ENCODE results near the gene PCGF3.

The PCGF3 gene

GRCh38 chr4:661231-661630, 44.4 kb upstream of the PCGF3 start:
- ChIA-PET CTCF (no interaction called here), POLR2A (no interaction called here)
- no peak overlapping the region for H3K4me3 ChIP-seq (ENCODE audit: low read depth, low read length)
- no peak for TF ChIP-seq ZNF121 (tag by site-specific recombination; IDR thresholded peaks at IDR 0.05)
- TF ChIP-seq GLIS1 (tag by site-specific recombination; IDR thresholded peaks at IDR 0.05): 0 out of 2 replicates have a peak, but pooled peaks have one; percentile 14
- H3K9me3 ChIP-seq (ENCODE audit: control insufficient read depth, insufficient read depth, low read depth, low read length): no peaks in the 10 kb centered on the region
- no peaks in the 10 kb centered on the region for H3K4me1 ChIP-seq (ENCODE audit: control insufficient read depth, insufficient read depth, low read length)
- H3K36me3 ChIP-seq (ENCODE audit: control insufficient read depth in 2 of 2, insufficient read depth in 1 of 2, low read length in 2 of 2): no peaks in the 10 kb centered on the region
- H3K27ac ChIP-seq (ENCODE audit: extremely low read depth, low read depth, low read length): no peak overlapping the region

- CTCF ChIA-PET: no interaction called here
- Histone ChIP-seq H3K9me3 (ENCODE audit: control insufficient read depth, insufficient read depth, low read depth, low read length) (no peaks in the 10 kb centered on the region), H3K4me1 (ENCODE audit: control insufficient read depth, insufficient read depth, low read length) (no peaks in the 10 kb centered on the region), H3K27ac (ENCODE audit: extremely low read depth, low read depth, low read length) (no peak overlapping the region), H3K4me3 (ENCODE audit: low read depth, low read length) (no peak overlapping the region), H3K36me3 (ENCODE audit: control insufficient read depth in 2 of 2, insufficient read depth in 1 of 2, low read length in 2 of 2) (no peaks in the 10 kb centered on the region)
- POLR2A ChIA-PET: no interaction called here
- TF ChIP-seq ZNF48 (tag by site-specific recombination; IDR thresholded peaks at IDR 0.05): no peak
- TF ChIP-seq ZNF157 (tag by site-specific recombination; IDR thresholded peaks at IDR 0.05): no peak
- TF ChIP-seq ZNF600 (tag by site-specific recombination; IDR thresholded peaks at IDR 0.05): no peak
- no peak for TF ChIP-seq FEZF1 (tag by site-specific recombination; IDR thresholded peaks at IDR 0.05)
- TF ChIP-seq TSHZ1 (tag by site-specific recombination; IDR thresholded peaks at IDR 0.05; ENCODE audit: borderline replicate concordance): no peak
- TF ChIP-seq GLIS1 (tag by site-specific recombination; IDR thresholded peaks at IDR 0.05): no peak
- no peak for TF ChIP-seq ZNF645 (tag by site-specific recombination; IDR thresholded peaks at IDR 0.05)
- no peak for TF ChIP-seq ZNF654 (tag by site-specific recombination; IDR thresholded peaks at IDR 0.05; ENCODE audit: low read depth)
- no peak for TF ChIP-seq ZNF248 (tag by site-specific recombination; IDR thresholded peaks at IDR 0.05)
Observed at GRCh38 chr4:661881-662761, 43.5 kb upstream of the PCGF3 start.

GRCh38 chr4:663046-663437, 42.6 kb upstream of the PCGF3 start:
- POLR2A ChIA-PET: no interaction called here
- no peaks in the 10 kb centered on the region for H3K9me3 ChIP-seq (ENCODE audit: control insufficient read depth, insufficient read depth, low read depth, low read length)
- TF ChIP-seq EGR2 (tag by site-specific recombination; IDR thresholded peaks at IDR 0.05; ENCODE audit: low read depth): no peak
- TF ChIP-seq ZNF701 (tag by site-specific recombination; IDR thresholded peaks at IDR 0.05): no peak
- no peak for TF ChIP-seq ZNF48 (tag by site-specific recombination; IDR thresholded peaks at IDR 0.05)
- H3K4me1 ChIP-seq (ENCODE audit: control insufficient read depth, insufficient read depth, low read length): no peaks in the 10 kb centered on the region
- no peaks in the 10 kb centered on the region for H3K36me3 ChIP-seq (ENCODE audit: control insufficient read depth in 2 of 2, insufficient read depth in 1 of 2, low read length in 2 of 2)
- no peak overlapping the region for H3K4me3 ChIP-seq (ENCODE audit: low read depth, low read length)
- CTCF ChIA-PET: no interaction called here
- no peak overlapping the region for H3K27ac ChIP-seq (ENCODE audit: extremely low read depth, low read depth, low read length)
